ENCODE results near the gene HIBADH. TPM values are rescaled to one million over a fixed set of nuclear protein-coding genes. Genes with fewer than 3 reads are reported as not detected.

Gene HIBADH
- total and polyA plus RNA-seq, 10 of the 15 experiments (the other 5 are each of a cell fraction or from before 2014, with no cell fraction given), result 8.7 to 36.1 (median 18.6) TPM

GRCh38 chr7:27611059-27611458, 51.6 kb downstream of the HIBADH start (continued):
- TF ChIP-seq ZBTB11 (CRISPR knock-in tag; IDR thresholded peaks at IDR 0.05) (no peak), HDAC2 (IDR thresholded peaks at IDR 0.05) (no peak), SP1 (IDR thresholded peaks at IDR 0.05; ENCODE audit: low read depth, low read length) (no peak), EGR1 (IDR thresholded peaks at IDR 0.05; ENCODE audit: borderline replicate concordance in 1 of 2, low read depth in 2 of 2, low read length in 2 of 2) (no peak), BCL11A (IDR thresholded peaks at IDR 0.05; ENCODE audit: low read depth, low read length) (no peak), ZBTB33 (IDR thresholded peaks at IDR 0.05) (no peak)

GRCh38 chr7:27608776-27609495, 53.7 kb downstream of the HIBADH start:
- H4K20me1 ChIP-seq (ENCODE audit: control insufficient read depth, insufficient read depth), result no peaks in the 10 kb centered on the region
- no peaks in the 10 kb centered on the region for H3K27me3 ChIP-seq (replicated peaks in 1 of 2; ENCODE audit: control insufficient read depth in 2 of 2, insufficient read depth in 2 of 2, low read length in 1 of 2)
- H3K9ac ChIP-seq (ENCODE audit: control insufficient read depth, insufficient read depth, low read length), result no peak overlapping the region
- H3K36me3 ChIP-seq (ENCODE audit: control insufficient read depth in 2 of 2, insufficient read depth in 2 of 2, low read length in 1 of 2), result no peaks in the 10 kb centered on the region
- SMC1A ChIA-PET (ENCODE audit: uncharacterized antibody, unreplicated experiment), result no interaction called here
- in situ Hi-C loops (cut with MboI), result no loop called here
- no peak overlapping the region for H3K4me2 ChIP-seq (ENCODE audit: control insufficient read depth, insufficient read depth)
- BruUV-seq (replicated peaks), result no TSS peak
- POLR2A ChIA-PET, result no interaction called here
- CTCF ChIA-PET, result interaction anchor here (1.1 to 2.2 kb wide), 2 partner anchors 35 to 413 kb away, joined by 4 to 6 read pairs; no protein-coding TSS in a partner anchor
- intact Hi-C loops (cut with micrococcal nuclease; ENCODE audit: unreplicated experiment), result no loop called here
- no peak overlapping the region for H3K4me3 ChIP-seq
- RAD21 ChIA-PET (ENCODE audit: unreplicated experiment), result interaction anchor here (1.2 kb wide), 1 partner anchor 413 kb away, joined by 4 read pairs; no protein-coding TSS in a partner anchor
- ATAC-seq (no peak), FAIRE-seq (no peak), DNase-seq (ENCODE audit: low read depth, low spot score) (no peak)
- no peaks in the 10 kb centered on the region for H3K4me1 ChIP-seq (ENCODE audit: control insufficient read depth, insufficient read depth, low read length)
- no peak overlapping the region for H3K27ac ChIP-seq (ENCODE audit: control insufficient read depth, insufficient read depth)
- 97% methylated on average over 1 of the region's 1 CpG for WGBS (ENCODE audit: insufficient coverage, insufficient replicate concordance, low lambda C conversion rate, missing lambda C conversion rate)
- H3K79me2 ChIP-seq (ENCODE audit: control insufficient read depth, insufficient read depth, low read length), result no peaks in the 10 kb centered on the region
- no peak overlapping the region for H2AFZ ChIP-seq (ENCODE audit: control insufficient read depth, low read depth, low read length)
- TF ChIP-seq POLR2AphosphoS2 (IDR thresholded peaks at IDR 0.05; ENCODE audit: low read depth, low read length), result no peak
- no peak for TF ChIP-seq BCL3 (IDR thresholded peaks at IDR 0.05; ENCODE audit: borderline replicate concordance, insufficient read depth, low read depth, low read length, poor library complexity, severe bottlenecking)
- H3K9me3 ChIP-seq (replicated peaks; ENCODE audit: control insufficient read depth, insufficient read depth, low read length), result no peaks in the 10 kb centered on the region
